ENCODE measurements around the gene RS1.

RS1 gene

GRCh38 chrX:18596096-18596495 is 75.8 kb downstream of the RS1 start:
- no peak for DNase-seq

GRCh38 chrX:18594079-18594478 is 77.8 kb downstream of the RS1 start:
- no peak for DNase-seq

GRCh38 chrX:18591834-18592233 is 80.1 kb downstream of the RS1 start:
- no peak for DNase-seq

Data from central memory CD4-positive, alpha-beta T cell (primary cell).